HPDE6-E6E7 (cell line): ENCODE measurements around the gene COQ10A.
A peak's percentile ranks its signal among the peaks of the same experiment; 100 is the strongest.
"Not testable (repeated sequence)": the region's sequence is repeated elsewhere in the genome, so short reads cannot be mapped to it uniquely, and the experiment has no call there.

Experiments
- DNase-seq: peaks from one replicate; pipeline ENCODE4 v3.0.0; 2011; ENCODE audit warnings: missing footprints; ENCODE audit errors: extremely low spot score

The COQ10A gene

GRCh38 chr12:56278905-56279304 is 12.2 kb downstream of the COQ10A start:
- no peak for DNase-seq

DNA sequence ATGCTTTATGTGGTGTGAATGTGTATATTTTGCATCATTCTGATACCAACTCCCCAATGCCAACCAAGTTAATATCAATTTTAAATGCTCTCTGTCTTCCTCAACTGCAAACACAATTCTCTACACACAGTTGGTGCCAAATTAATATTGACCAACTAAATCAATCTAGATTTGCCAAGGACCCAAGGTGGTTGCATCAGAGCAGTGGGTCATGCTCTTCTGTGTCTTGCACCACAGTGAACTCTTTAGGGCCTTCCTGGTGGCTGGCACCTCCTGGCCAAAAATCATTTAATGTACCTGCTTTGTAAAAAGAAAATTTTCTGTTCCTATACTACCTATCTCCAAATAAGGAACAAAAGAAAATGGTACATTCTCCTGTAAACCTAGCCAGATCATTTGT is 14.1 kb downstream of the COQ10A start:
- DNase-seq = no peak

GRCh38 chr12:56282030-56282429 is 15.3 kb downstream of the COQ10A start:
- DNase-seq = no peak

DNA sequence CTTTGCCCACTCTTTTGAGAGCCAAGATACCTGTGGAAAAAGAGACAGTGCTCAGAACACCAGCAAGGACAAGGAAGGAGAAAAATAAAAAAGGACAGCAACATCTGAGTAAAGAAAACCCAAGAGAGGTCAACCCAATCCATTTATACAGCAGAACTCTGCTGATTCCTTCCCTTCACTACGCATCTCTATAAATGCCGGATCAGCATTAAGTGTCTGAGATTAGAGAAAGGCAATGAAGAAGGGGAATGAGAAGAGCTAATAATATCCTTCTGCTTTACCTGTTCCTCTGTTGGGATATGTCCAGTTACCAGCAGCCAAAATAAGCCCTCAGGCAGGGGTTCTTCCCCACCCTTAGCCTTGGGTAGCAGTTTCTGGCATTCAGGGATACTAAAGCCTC is 15.8 kb downstream of the COQ10A start:
- DNase-seq = no peak

DNA sequence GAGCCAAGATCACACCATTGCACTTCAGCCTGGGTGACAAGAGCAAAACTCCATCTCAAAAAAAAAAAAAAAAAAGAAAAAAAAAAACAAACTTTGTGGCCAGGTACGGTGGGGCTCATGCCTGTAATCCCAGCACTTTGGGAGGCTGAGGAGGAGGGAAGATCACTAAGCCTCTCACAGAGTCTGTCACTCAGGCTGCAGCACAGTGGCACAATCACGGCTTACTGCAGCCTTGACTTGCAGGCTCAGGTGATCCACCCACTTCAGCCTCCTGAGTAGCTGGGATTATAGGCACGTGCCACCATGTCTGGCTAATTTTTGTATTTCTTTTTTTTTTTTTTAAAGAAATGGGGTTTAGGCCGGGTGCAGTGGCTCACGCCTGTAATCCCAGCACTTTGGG is 17.5 kb downstream of the COQ10A start:
- not testable (repeated sequence) for DNase-seq

DNA sequence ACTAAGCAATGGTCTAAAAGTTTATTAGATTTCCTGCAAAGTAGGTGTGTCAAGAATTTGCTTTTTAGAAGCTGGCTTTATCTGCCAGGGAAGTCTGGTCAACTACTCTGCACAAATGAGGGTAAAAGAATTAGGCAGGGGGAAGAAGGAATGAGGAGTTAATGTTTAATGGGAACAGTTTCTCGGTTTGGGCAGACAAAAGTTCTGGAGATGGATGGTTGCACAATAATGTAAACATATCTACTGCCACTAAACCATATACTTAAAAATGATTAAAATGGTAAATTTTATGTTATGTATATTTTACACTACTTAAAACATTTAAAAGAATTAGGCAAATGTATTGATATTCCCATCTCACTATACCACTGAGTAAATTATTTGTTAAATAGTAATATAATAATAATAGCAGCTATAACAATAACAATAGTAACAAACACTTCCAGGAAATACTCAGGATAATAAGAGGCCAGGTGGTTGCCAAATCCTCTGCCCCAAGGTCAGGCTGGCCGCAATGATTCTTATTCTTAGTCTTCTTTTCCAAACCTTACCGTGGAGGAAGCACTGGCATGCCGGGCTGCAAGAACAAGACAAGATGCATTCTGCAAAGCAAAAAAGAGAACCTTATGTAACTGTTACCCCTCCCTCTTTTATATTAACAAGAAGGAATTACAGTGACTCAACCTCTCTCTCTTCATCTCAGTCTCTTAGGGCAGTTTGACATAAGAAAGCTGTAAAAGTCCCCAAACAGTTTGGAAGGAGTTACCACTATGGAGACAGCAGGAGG is 19.5 kb downstream of the COQ10A start:
- no peak for DNase-seq

GRCh38 chr12:56288705-56289387 is 22.1 kb downstream of the COQ10A start:
- no peak for DNase-seq

GRCh38 chr12:56293795-56294194 is 27.1 kb downstream of the COQ10A start:
- DNase-seq = no peak

DNA sequence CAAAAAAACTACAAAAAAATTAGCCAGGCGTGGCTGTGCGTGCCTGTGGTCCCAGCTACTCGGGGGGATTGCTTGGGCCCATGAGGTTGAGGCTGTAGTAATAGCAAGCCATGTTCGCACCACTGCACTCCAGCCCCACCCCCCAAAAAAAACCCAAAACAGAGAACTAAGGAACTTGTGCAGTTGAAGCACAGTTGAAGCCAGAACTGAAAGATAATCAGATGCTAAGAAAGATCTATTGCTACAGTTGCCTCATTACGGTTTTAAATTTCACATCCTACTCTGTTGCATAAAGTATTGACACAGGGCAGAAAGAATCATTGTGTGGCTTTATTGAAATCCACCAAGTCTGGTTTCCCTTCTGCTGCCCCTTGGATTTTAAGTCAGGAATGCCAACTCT is 29.6 kb downstream of the COQ10A start:
- no peak for DNase-seq

DNA sequence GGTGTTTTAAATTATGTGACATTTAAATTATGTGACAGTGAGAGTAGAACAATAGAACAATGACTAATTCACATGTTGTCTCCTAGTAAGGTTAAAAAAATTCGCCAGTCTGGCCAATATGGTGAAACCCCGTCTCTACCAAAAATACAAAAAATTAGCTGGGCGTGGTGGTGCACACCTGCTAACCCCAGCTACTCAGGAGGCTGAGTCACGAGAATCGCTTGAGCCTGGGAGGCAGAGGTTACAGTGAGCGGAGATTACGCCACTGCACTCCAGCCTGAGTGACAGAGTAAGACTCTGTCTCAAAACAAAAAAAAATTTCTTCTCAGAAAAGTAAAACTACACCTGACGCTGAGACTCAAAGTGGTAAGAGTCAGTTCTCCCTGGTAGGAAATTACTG is 30.7 kb downstream of the COQ10A start:
- DNase-seq = no peak

DNA sequence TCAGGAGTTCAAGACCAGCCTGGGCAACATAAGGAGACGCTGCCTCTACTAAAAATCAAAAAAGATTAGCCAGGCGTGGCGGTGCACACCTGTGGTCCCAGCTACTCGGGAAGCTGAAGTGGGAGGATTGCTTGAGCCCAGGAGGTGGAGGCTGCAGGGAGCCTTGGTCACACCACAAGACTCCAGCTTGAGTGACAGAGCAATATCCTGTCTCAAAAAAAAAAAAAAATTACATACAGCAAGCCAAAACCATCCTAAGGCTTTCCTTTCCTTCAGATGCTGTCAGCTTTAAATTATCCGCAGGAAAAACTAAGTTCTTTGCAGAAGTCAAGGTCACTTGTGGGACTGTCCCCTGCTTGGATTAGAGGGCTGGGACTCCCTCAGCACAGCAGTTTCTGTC is 32.1 kb downstream of the COQ10A start:
- no peak for DNase-seq

DNA sequence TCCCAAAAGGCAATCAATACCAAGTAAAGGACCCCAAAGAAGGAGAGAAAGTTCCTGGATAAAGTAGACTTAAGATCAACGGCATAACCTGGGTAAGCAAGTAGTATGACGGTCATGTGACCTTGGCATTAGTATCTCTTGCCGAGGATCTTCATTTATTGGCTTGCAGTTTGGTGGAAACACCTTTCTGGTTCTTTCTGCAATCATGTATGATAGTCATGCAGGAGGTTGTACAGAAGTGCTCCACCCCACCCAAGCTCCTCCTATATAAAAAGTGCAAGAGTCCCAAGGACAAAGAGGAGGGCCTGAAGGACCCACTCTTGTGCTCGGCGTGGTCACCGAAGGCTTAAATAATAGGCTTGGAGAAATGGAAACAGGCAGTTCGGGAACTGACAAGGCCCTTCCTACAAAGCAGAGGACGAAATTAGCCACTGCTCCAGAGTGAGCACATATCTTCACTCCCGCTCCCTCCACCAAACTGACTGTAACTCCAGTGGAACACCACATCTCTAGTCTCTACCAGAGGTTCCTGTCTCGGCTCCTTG is 32.6 kb downstream of the COQ10A start:
- no peak for DNase-seq

GRCh38 chr12:56299853-56300643 is 33.3 kb downstream of the COQ10A start, which contains the start of gene CS:
TSS of gene CS (minus strand) at chr12:56300330. CDS start at chr12:56300201, 129 bp downstream.
- peak; percentile 96 for DNase-seq

DNA sequence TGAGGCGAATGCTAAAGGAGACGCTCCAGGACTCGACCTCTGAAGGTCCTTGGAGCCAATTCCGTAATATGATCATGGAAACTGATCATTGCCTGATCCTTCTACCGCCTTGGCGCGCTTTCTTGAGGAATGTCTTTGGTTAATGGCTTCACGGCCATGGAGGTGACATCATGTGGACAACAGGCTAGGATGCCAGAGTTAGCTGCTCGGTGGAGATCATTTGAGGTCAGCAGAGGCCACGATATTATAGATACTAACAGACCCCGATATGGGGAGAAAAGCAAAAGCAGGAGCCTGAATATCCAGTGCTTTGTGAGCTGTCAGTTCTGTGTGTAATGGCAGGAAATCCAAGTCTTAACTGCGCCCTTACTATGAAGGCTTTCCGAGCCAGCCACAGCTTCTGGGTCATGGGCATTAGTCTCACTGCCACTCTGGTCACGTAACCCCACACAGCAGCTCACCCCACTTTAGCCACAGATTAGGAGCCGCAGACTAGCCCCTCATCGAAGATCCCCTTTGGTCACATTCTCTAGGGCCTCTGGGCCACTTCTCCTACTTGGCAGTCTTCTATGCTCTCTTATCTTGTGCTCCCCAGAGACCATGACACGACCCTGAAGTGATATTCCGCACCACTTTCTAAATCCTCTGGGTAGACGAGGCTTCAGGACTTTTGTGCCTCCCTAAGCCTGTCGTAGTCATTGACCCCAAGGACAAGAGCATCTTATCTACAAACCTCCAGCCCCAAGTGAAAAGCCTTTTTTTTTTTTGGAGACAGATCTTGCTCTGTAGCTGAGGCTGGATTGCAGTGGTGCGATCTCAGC is 34.1 kb downstream of the COQ10A start:
- DNase-seq = no peak

- DNase-seq = no peak
These were observed 37.5 kb downstream of the COQ10A start for GRCh38 chr12:56304276-56304675.

DNA sequence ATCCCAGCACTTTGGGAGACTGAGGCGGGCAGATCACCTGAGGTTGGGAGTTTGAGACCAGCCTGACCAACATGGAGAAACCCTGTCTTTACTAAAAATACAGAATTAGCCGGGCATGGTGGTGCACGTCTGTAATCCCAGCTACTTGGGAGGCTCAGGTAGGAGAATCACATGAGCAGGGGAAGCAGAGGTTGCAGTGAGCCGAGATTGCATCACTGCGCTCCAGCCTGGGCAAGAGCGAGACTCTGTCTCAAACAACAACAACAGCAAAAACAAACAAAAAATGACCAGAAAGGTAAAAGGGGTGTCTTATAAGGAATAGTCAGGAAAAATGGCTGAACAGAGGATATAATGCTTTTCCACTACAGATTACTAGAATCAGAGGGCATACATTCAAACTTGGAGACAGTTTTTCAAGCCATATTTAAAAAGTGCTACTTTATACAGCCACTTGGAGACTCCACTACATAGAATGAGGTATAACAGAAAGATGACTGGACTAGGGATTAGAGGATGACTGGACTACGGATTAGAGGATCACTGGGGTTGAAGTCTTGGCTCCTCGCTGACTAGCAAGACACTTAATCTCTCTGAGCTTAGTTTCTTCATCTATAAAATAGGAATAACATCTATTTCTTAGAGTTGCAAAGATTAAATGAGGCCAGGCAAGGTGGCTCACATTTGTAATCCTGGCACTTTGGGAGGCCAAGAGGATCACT is 38.3 kb downstream of the COQ10A start:
- DNase-seq = no peak

GRCh38 chr12:56307221-56307965 is 40.7 kb downstream of the COQ10A start:
- DNase-seq = no peak

- DNase-seq = no peak
These were observed 42.0 kb downstream of the COQ10A start for GRCh38 chr12:56308714-56309113.

DNA sequence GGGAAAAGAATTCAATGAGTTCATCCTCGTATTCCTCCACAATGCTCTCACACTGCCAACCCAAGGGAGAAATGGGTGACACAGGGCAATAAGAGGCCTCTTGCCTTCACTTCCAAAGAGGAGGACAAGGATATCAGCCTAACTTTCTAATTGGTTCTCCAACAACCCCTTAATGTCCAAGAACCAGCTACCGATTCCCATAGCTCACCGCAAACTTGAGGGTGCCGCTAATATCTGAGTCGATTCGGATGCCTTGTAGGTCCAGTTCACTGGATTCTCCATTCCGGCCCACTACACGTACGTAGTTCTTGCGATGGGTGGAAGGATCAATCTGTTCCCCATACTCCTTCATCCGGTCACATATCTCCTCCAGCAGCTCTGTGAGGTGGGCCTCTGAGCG is 44.3 kb downstream of the COQ10A start:
- no peak for DNase-seq

DNA sequence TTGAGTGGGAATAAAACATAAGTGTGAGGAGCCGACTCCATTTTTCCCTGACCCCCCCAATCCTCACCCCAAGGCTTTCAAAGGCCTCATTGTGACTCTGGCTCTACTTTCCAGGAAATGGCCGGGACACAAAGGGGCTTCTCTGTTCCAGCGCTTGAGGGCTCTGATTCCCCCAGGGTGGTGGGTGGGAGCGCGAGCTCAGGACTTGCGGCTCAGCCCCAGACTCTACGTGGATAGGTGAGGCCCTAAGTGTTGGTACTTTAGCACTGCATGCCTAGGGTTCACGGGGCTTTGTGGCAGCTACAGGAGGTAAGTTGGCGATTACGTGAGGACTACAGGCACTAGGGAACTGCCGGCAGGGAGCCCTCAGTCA is 48.5 kb downstream of the COQ10A start:
- no peak for DNase-seq
